ENCODE results near the gene CADM1.

The CADM1 gene

GRCh38 chr11:115345840-115346239 lies 158.4 kb downstream of the CADM1 start:
- no peak for DNase-seq

GRCh38 chr11:115345361-115345760 lies 158.9 kb downstream of the CADM1 start:
- no peak for DNase-seq

- no peak for DNase-seq
Observed at GRCh38 chr11:115344846-115345245, 159.4 kb downstream of the CADM1 start.

- no peak for DNase-seq
Observed at GRCh38 chr11:115342142-115342541, 162.1 kb downstream of the CADM1 start.

DNA sequence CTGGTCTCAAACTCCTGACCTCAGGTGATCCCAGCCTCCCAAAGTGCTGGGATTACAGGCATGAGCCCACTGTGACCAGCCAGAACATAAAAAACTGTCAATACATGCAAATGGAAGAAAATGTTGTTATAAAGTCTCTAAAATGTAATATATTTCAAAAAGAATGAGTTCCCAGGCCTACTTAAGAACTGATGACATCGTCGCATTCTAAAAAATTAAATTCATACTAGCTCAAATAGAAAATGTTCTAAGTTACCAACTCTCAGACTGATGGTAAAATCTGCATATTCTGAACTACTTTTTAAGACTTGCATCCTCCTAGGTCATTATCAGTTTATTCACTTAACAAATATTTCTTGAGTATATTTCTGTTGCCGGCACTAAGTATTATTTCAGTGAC lies 163.3 kb downstream of the CADM1 start:
- no peak for DNase-seq

GRCh38 chr11:115338476-115338875 lies 165.7 kb downstream of the CADM1 start:
- DNase-seq: no peak

DNA sequence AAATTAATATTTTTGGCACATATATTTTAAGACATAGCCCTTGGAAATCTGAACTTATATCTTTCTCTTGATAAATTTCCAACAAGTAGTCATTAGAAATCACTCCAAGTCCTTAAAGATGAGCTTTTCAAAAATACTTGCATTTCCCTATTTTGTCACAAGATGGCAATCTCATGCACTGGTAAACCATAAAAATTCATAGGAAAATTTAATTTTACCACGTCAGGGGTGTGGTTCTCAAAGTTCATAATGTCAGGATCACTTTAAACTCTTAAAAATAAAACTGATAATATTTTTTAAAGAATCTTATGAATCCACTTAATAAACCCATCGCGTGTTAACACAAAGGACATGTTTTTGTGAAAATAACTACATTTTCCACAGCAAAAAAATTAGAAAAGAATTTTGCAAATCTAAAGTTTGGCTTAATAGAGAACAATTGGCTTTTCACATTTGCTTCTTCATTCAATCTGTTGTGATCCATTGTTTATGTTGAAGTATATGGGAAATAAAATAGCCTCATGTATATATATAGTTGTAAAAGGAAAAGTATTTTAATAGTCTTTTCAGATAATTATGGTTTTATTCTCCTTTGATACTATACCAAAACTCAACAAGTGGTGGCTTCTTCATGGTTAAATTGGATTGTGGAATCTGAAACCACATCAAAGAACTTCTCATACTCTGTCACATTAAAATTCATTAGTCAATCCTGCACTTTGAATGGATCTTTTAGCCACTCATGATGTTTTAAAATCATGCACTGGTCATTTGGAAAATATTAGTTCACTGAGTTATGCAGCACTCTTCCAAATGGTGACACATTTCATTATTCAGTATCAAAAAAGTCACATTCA lies 169.1 kb downstream of the CADM1 start:
- no peak for DNase-seq

DNA sequence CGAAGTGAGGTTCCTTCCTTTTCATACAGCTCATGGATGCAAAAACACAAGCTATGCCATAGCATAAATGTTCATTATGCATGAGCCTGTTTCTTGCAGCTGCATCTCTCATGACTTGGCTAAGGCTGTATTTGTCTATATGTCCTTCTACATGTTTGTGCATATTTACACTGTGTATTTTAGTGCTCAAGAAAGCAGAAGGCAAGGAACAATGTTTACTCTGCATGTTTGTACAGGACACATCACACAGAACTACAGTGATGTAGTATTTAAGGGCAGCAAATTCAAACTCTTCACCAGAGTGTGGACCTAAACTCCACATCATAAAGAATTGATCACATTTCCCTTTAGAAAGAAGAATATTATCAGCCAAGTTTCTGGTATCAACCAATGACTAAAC lies 170.3 kb downstream of the CADM1 start:
- no peak for DNase-seq

GRCh38 chr11:115333121-115333520 lies 171.1 kb downstream of the CADM1 start:
- no peak for DNase-seq

- no peak for DNase-seq
Observed at GRCh38 chr11:115330684-115331482, 173.3 kb downstream of the CADM1 start.

- DNase-seq: no peak
Observed at GRCh38 chr11:115326526-115326925, 177.7 kb downstream of the CADM1 start.

GRCh38 chr11:115325523-115325922 lies 178.7 kb downstream of the CADM1 start:
- DNase-seq: no peak

DNA sequence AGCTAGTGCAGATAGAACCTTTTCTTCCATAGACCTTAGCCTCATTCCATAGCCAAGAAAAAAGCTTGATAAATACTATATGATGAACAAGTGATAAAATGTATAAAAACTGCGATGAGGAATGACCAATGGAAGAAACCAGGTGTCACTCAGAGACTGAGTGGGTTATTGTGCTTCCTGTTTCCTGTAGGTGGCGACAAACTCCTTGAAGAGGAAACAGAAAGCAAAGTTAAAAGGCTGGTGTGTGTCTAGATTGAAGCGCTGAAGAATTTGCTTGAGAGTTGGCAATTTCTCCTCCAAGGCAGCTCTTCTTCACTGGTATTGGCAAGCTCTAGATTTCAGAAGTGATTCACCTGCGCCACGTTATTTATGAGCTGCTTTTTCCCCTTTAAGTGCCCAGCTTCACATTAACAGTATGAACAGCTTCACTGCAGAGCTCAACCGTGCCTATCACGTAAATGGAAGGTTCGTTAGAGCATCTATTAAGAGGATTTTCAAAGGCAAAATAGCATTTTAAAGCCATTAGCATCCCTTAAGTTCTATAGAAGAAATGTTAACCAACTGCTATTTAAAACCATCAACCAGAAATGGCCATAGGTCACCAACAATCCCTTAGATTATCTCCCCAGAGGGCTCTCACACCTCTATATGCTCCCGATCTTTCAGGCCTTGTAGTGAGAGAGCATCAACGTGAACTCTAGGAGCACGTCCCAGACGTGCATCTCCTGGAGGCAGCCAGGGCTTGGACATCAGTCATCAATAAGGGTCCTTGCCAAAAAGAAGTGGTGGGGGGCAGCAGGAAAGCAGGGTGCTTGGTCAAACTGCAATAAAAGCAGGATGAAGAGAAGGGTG lies 179.4 kb downstream of the CADM1 start:
- peak; percentile 14 for DNase-seq

- DNase-seq: no peak
Observed at GRCh38 chr11:115322553-115323203, 181.5 kb downstream of the CADM1 start.

DNA sequence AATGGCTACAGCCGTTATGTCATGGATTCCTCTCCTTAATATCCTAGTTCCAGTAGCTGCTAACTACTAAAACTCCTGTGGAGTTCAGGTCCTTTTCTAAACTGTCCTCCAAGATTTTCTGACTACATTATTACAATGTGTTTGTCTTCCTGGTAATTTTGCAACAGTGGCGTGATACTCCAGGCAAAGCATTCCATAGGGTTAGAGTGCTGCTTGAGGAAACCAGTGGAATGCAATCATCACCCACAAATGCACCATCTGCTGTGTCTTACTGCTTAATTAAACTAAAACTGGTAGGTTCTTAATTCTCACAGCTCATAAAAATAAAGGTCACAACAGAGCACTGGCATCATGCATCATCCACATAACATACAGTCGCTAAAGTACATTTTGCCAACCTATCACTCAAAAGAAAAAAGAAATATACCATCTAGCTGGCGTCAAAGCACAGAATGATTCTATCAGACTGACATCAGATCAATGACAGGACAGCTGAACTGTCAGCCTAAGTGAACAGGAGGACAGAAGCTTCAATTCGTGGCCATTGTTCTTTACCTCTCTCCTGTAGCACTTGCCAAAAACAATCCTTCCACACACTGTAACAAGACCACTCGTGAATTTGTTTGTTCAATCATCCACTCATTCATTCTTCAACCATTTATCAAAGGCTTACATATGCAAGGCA lies 182.5 kb downstream of the CADM1 start:
- DNase-seq: no peak

DNA sequence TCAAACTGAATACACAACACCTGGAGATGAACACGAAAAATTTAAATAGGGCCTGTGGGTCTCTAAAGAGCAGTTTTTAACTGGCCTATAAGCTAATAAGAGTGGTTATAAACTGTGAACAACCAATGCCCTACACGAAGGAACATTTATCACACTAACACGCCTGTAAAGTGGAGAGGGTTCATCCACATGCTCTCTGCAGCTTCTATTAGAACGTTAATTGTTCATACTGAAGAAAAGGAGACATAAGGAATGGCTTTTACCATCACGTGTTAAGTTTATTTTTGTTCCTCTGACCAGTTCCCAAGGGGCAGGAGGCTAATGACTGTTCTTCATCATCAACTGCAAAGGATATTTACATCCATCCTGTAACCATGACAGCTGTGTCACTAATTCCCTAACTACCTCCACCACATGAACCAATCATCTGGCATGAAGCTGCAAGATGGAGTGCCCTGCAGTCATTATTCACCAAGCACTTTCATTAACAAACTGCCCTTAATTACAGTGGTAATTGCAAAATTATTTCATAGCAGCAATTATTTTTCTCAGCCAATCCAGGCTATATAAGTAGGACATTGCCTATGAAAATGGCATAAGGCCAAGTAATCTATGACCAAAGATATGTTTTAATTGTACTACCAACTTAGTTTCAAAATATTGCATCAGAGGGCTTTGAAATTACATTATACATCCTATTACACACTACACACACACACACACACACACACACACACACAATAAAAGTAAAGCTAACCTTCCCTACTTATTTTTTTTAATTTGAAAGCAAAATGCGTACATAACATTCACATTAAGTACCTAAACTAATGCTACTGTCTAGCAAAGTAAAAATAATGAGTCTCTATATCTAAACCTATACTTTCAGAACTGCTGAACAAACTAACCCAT lies 186.7 kb downstream of the CADM1 start:
- no peak for DNase-seq

GRCh38 chr11:115316696-115317095 lies 187.5 kb downstream of the CADM1 start:
- no peak for DNase-seq

DNA sequence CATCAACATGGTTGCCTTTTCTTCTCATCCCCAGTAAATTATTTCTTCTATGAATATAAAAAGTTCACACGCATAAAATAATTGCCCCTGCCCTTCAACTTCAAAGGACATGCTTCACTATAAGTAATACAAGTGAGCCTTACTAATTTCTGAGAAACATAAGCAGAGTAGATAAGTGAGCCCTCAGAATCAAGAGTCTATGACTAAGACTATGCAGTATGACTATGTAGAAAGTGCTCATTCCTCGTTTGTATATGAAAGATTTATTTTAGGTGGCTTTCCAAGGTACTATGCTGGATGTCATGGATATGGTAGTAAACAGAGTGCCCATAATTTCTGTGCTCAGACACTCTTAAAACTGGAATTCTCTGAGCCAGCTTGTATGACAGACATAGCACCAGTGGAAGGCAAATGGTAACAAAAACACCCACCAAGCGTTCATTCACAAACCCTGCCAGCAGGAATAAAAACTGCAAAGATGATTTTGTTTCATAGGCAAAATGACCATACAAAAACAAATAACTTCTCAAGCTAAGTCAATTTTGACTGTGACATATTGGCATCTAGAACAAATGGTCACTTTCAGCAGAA lies 189.8 kb downstream of the CADM1 start:
- DNase-seq: no peak

GRCh38 chr11:115313224-115313838 lies 190.9 kb downstream of the CADM1 start:
- no peak for DNase-seq

DNA sequence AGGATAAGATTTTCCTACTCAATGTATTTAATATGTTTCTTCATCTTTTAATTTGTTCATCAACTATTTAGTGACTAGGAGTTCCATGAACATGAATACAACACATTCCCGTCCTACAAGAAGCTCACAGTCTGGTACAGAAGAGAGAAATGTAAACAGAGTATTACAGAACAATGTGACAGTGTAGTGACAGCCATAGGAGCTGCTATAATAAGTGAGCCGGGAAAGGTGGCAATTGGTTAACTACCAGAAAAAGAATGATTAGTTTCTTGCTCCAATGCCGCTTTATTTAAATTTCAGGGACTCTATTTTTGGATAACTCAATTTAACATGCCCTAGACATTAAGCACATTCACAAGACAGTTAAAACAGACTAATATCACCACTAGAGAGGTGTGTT lies 192.3 kb downstream of the CADM1 start:
- no peak for DNase-seq
